ENCODE data around the gene AUTS2. TPM values are rescaled to one million over a fixed set of nuclear protein-coding genes. Genes with fewer than 3 reads are reported as not detected.

Gene AUTS2
- total RNA-seq, 3 donors from 2014 or later, result 31.2 to 67.6 (median 36.5) TPM

- intact Hi-C loops (cut with DNase I, micrococcal nuclease), result no loop called here
- no peaks in the 10 kb centered on the region for H3K4me1 ChIP-seq (ENCODE audit: low read depth)
- ATAC-seq, result no peak
- H3K36me3 ChIP-seq (ENCODE audit: low read depth), result no peaks in the 10 kb centered on the region
- H3K9me3 ChIP-seq, result no peaks in the 10 kb centered on the region
- no peak for DNase-seq
- no peak for TF ChIP-seq CTCF (IDR thresholded peaks at IDR 0.05)
- H3K4me3 ChIP-seq, result no peak overlapping the region
These were observed 7.3 kb downstream of the AUTS2 start for GRCh38 chr7:69605546-69605945.

DNA sequence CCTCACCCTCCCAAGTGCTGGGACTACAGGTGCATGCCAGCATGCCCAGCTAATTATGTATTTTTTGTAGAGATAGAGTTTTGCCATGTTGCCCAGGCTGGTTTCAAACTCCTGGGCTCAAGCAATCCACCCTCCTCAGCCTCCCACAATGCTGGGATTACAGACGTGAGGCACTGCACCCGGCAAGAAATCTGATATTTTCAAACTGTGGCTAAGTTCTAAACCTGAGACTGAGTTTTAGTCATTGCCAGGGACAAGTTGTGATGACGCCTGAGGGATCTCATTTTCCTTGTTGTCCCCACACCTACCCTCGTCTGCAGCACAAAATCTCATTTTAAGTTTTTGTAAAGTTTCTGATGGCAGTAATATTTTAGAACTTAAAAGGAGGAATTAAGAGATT, 9.8 kb downstream of the AUTS2 start:
- intact Hi-C loops (cut with DNase I, micrococcal nuclease), result no loop called here
- no peak for TF ChIP-seq CTCF (IDR thresholded peaks at IDR 0.05)
- Histone ChIP-seq H3K36me3 (ENCODE audit: low read depth) (no peaks in the 10 kb centered on the region), H3K4me1 (ENCODE audit: low read depth) (no peaks in the 10 kb centered on the region), H3K9me3 (no peaks in the 10 kb centered on the region), H3K4me3 (no peak overlapping the region)
- DNase-seq (no peak), ATAC-seq (no peak)

DNA sequence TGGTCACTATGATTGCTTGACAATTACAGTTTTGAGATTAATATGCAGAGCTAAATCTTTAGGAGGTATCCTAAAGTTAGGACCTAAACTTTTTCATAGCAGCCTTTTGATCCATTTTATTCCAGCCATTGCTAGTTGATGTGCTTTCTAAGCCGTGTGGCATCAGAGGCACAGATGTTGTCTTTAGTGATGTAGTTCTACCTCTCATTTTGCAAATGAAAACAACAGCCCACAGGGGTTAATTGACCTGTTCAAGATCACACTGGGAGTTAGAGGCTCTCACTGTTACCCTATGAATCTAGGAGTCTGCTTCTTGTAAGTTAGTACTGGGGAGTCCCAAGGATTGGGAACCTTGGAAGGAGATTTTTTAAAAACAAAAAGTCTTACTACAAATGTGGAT, 10.6 kb downstream of the AUTS2 start:
- Histone ChIP-seq H3K4me3 (no peak overlapping the region), H3K9me3 (no peaks in the 10 kb centered on the region), H3K4me1 (ENCODE audit: low read depth) (no peaks in the 10 kb centered on the region), H3K36me3 (ENCODE audit: low read depth) (no peaks in the 10 kb centered on the region)
- DNase-seq (no peak), ATAC-seq (no peak)
- intact Hi-C loops (cut with DNase I, micrococcal nuclease), result no loop called here
- no peak for TF ChIP-seq CTCF (IDR thresholded peaks at IDR 0.05)

- DNase-seq (no peak), ATAC-seq (no peak)
- H3K36me3 ChIP-seq (ENCODE audit: low read depth), result no peaks in the 10 kb centered on the region
- intact Hi-C loops (cut with DNase I, micrococcal nuclease), result no loop called here
- H3K9me3 ChIP-seq, result no peaks in the 10 kb centered on the region
- no peak overlapping the region for H3K4me3 ChIP-seq
- H3K4me1 ChIP-seq (ENCODE audit: low read depth), result no peaks in the 10 kb centered on the region
- TF ChIP-seq CTCF (IDR thresholded peaks at IDR 0.05), result no peak
These were observed 11.5 kb downstream of the AUTS2 start for GRCh38 chr7:69609541-69610373.

GRCh38 chr7:69610374-69611084, 12.3 kb downstream of the AUTS2 start:
- no peak overlapping the region for H3K4me3 ChIP-seq
- ATAC-seq, result no peak
- intact Hi-C loops (cut with DNase I, micrococcal nuclease), result no loop called here

More at GRCh38 chr7:69610374-69611084, 12.3 kb downstream of the AUTS2 start:
- H3K9me3 ChIP-seq, result no peaks in the 10 kb centered on the region
- no peak for DNase-seq
- H3K4me1 ChIP-seq (ENCODE audit: low read depth), result no peaks in the 10 kb centered on the region
- TF ChIP-seq CTCF (IDR thresholded peaks at IDR 0.05), result no peak
- no peaks in the 10 kb centered on the region for H3K36me3 ChIP-seq (ENCODE audit: low read depth)
